Airway epithelial cell (primary cell): ENCODE results near the gene PSMD5. TPM values are rescaled to one million over a fixed set of nuclear protein-coding genes. Genes with fewer than 3 reads are reported as not detected.

Experiments used
- total RNA-seq: library from RNA; depleted of rRNA; stranded (reverse); fragments of >200 nt; gene quantifications from 2 replicates; pipeline ENCODE4 v1.2.3, GENCODE V29; 2015

Gene PSMD5
- total RNA-seq: 26.7 and 33.4 TPM in 2 replicates

GRCh38 chr9:120842685-120843485, at the start of gene PSMD5:
PSMD5 (minus strand) TSS chr9:120842922; CDS start chr9:120842909, 13 bp downstream.

DNA sequence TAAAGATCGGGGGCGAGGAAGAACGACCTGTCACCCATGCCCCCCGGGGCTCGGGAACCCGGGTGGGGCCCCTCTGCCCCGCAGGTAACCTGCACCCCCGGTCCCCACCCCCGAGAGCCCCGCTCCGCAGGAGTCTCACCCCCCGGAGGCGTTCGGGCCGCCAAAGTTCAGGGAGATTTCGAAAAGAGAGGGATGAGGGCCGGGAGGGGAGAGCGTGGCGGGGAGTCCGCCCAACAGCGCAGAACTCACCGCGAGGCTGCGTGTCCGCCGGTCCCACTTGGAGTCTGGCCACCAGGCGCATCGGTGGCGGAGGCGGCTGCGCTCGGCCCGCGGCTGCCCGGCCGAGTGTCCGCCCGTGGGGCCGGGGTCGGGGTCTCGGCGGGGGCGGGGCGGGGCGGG, 34.1 kb upstream of the PSMD5 start, which contains the start of gene PHF19:
TSS of gene PHF19 (minus strand) at position 347 of the 399 bp plus-strand sequence. CDS start 2,447 bp downstream, outside the sequence.

DNA sequence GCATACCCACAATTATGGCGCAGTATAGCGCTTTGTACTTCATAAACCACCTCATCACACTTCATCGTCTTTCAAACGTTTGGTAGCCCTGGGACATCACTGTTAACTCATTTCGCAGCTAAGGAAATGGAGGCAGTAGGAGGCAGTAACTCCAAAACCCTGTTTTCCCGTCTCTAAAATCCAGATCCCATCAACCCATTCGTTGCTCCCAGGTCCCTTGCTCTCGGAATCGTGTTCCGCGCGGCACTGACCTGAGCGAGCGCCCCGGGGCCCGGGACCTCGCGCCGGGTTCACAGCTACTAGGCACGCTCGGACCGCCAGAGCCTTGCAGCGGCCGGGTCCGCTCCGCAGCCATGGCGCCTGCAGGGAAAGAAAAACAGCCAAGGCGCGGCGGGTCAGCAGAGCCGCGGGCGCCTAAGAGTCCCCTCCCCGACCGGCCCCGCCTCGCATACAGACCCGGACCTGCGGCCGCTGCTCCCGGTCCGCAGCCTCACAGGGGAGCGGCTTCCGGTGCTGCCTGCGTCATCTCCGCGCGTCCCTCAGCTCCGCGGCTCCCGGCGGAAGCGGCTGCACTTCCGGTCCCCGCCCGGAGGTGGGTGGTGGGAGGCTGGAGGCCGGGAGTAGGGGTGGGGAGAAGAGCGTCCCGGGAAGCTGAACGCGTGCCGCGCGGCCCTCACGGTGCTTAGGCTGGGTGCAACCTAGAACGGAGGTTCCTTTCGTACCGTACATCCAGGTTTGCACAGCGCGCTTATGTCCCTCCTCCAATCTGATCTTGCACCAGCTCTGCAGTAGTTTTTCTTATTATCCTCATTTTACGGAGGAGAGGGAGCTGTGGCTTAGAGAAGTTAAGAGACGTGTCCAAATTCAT, 49.6 kb downstream of the PSMD5 start, which contains the start of gene FBXW2:
TSS of gene FBXW2 (minus strand) at position 519 of the 868 bp plus-strand sequence. CDS start 5,158 bp downstream, outside the sequence.

Other genes starting within 250 kb of the PSMD5 start
- 9.8 and 12.1 TPM in 2 replicates for gene MEGF9, start 128.5 kb downstream of the PSMD5 start, total RNA-seq
- gene FBXW2, start 49.5 kb downstream of the PSMD5 start, total RNA-seq: 24.3 and 34.0 TPM in 2 replicates
- 38.4 and 64.8 TPM in 2 replicates for gene PHF19, start 34.3 kb upstream of the PSMD5 start, total RNA-seq
- 0.42 and 0.46 TPM in 2 replicates for gene TRAF1, start 83.9 kb upstream of the PSMD5 start, total RNA-seq
- 0.46 and 0.56 TPM in 2 replicates for gene C5, start 207.4 kb upstream of the PSMD5 start, total RNA-seq
- gene CNTRL, start 232.0 kb upstream of the PSMD5 start, total RNA-seq: 9.4 and 11.2 TPM in 2 replicates